Daoy (cell line): ENCODE data around the gene TBC1D5. TPM values are rescaled to one million over a fixed set of nuclear protein-coding genes. Genes with fewer than 3 reads are reported as not detected.
A peak's percentile ranks its signal among the peaks of the same experiment; 100 is the strongest.
"Not testable (repeated sequence)": the region's sequence is repeated elsewhere in the genome, so short reads cannot be mapped to it uniquely, and the experiment has no call there.

ENCODE experiments used
- DNase-seq: peaks from one replicate; pipeline ENCODE4 v3.0.0-alpha.2; 2015; ENCODE audit warnings: low read depth
- total RNA-seq: library from RNA; depleted of rRNA; stranded (reverse); fragments of >200 nt; shearing (Covaris generic); gene quantifications from 2 replicates; pipeline ENCODE4 v1.2.3, GENCODE V29; 2014

TBC1D5 gene
- total RNA-seq, 1 experiment from 2014 or later, result 26.8 TPM

GRCh38 chr3:17546500-17547255 is 195.8 kb downstream of the TBC1D5 start:
- no peak for DNase-seq

- DNase-seq, result no peak
These were observed 197.8 kb downstream of the TBC1D5 start for GRCh38 chr3:17544632-17545031.

GRCh38 chr3:17542591-17542990 is 199.8 kb downstream of the TBC1D5 start:
- no peak for DNase-seq

- DNase-seq, result no peak
These were observed 203.0 kb downstream of the TBC1D5 start for GRCh38 chr3:17539436-17539835.

- no peak for DNase-seq
These were observed 207.2 kb downstream of the TBC1D5 start for GRCh38 chr3:17535274-17535673.

- DNase-seq, result not testable (repeated sequence)
These were observed 210.0 kb downstream of the TBC1D5 start for GRCh38 chr3:17532446-17532845.

- DNase-seq, result no peak
These were observed 212.8 kb downstream of the TBC1D5 start for GRCh38 chr3:17529677-17530076.

GRCh38 chr3:17518189-17519059 is 224.0 kb downstream of the TBC1D5 start:
- no peak for DNase-seq

DNA sequence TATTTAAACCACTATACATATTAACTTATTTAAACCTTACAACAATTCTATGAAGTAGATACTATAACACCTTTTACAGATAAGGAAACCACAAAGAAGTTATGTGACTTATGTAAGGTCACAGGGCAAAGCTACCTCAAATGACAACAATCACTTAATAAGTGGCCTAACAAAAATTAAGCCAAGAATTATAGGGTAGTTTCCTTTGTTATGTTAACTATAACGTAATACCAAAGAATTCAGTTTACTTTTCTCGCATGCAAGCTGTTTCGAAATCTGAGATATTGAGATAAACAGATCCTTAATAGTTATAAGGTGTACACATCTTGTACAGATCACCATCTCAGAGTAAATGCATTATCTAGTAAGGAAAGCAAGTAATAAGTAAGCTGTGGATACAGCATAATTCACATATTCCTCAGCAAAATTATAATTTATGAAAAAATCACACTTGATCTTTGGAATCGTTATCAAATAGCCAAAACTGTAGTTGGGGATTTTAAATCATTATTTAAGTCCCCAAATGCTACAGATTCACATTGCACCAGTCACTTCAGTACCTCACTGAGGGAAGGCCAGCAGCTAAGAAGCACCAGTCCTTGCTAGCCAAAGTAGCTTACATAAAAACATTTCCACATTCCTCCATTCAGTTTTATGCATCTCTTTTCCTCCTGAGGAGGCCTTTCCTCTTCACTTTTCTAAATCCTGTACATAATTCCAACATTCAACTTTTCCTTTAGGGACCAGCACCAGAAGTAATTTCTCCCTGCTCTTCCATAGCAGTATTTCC is 226.8 kb downstream of the TBC1D5 start:
- DNase-seq, result no peak

DNA sequence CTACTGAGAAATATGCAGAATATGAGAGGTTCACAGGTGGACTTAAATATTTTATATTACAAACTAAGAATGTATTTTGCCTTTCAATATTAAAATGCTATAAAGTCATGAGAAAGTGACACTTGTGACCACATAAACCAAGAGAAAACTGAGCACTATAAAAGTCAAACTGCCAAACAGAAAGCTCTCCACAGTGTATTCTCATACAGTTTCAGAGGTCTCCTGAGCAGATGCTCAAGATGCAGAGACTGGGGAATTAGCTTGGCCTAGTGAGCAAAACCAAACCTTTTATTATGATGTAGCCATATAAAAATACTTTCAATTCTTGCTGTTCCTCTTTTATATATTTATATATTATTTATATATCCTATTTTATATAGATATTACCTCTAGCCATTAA is 227.8 kb downstream of the TBC1D5 start:
- no peak for DNase-seq

DNA sequence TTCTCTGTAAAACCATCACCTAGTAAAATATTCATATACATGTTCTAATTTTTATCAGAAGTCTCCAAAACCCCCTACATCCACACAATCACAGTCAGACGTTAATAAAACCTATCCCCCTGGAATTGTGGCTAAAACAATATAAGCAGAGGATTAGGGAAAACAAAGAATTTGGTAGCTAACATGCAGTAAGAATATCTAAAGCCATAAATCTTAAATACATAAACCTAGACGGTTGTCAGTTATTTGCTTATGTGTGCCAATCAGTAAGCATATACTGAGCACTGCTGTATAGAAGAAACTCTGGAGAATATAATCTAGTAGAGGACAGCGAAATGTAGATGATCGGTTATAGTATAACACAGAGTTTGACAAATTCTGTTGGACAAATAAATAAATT is 232.2 kb downstream of the TBC1D5 start:
- DNase-seq, result no peak

GRCh38 chr3:17508180-17508752 is 234.2 kb downstream of the TBC1D5 start:
- no peak for DNase-seq

- no peak for DNase-seq
These were observed 235.0 kb downstream of the TBC1D5 start for GRCh38 chr3:17507480-17507879.

DNA sequence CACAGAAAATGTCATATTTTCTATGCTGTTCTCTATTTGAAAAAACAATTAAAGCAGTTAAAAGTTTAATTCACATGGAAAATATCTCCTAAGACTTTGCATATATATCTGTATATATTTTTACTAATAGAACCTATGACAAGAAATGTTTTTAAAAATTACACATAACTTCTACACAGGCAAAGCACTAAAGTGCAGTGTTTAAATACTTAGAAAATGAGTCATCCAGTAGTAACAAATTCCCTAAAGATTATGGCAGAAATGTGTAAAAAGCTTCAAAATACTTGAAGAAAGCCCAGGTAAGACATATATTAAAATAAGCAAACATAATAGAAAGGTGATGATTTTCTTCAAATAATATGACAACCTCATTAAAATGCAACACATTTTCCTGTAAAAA is 236.6 kb downstream of the TBC1D5 start:
- DNase-seq, result no peak

GRCh38 chr3:17501745-17502144 is 240.7 kb downstream of the TBC1D5 start:
- DNase-seq, result no peak

GRCh38 chr3:17500618-17501017 is 241.8 kb downstream of the TBC1D5 start:
- DNase-seq, result no peak

DNA sequence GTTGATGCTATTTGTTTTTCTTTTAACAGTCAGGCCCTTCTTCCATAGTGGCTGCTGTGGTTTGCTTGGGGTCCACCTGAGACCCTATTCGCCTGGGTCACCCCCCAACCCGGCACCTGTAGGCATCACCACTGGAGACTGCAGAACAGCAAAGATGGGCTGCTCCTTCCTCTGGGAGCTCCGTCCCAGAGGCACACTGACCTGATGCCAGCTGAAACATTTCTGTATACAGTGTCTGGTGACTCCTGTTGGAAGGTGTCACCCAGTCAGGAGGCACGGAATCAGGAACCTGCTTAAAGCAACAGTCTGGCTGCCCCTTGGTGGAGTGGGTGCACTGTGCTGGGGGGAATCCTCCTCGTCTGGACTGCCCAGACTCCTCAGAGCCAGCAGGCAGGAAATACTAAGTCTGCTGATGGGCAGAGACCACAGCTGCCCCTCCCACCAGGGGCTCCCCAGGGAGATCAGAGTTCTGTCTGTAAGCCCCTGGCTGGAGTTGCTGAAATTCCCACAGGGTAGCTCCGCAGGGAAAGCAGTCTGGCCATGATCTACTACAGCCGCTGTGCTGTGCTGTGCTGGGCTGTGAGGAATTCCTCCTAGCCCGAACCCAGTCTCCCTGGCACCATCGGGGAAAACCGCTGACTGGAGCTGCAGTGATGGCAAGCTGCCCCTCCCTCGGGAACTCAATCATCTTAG is 248.2 kb downstream of the TBC1D5 start:
- no peak for DNase-seq

- DNase-seq, result peak; percentile 18
These were observed 250.8 kb downstream of the TBC1D5 start for GRCh38 chr3:17491601-17492000.

GRCh38 chr3:17491190-17491589 is 251.2 kb downstream of the TBC1D5 start:
- DNase-seq, result not testable (repeated sequence)

- DNase-seq, result no peak
These were observed 253.3 kb downstream of the TBC1D5 start for GRCh38 chr3:17489139-17489538.

- no peak for DNase-seq
These were observed 261.3 kb downstream of the TBC1D5 start for GRCh38 chr3:17481116-17481515.
